HEK293T (cell line): ENCODE data around the gene WDFY1.

Source experiments
- FOXA1 ChIP-seq: fragments of 450-650 bp; IDR thresholded peaks from 2 replicates; pipeline ENCODE4 v1.6.1; 2016; ENCODE audit warnings: mild to moderate bottlenecking
- L3MBTL2 ChIP-seq: fragments of 450-650 bp; conservative IDR thresholded peaks from 2 replicates; pipeline ENCODE4 v1.6.1; 2016; ENCODE audit warnings: mild to moderate bottlenecking
- SUZ12 ChIP-seq: fragments of 450-650 bp; IDR thresholded peaks from 2 replicates; pipeline ENCODE4 v1.6.1; 2016; ENCODE audit warnings: mild to moderate bottlenecking

DNA sequence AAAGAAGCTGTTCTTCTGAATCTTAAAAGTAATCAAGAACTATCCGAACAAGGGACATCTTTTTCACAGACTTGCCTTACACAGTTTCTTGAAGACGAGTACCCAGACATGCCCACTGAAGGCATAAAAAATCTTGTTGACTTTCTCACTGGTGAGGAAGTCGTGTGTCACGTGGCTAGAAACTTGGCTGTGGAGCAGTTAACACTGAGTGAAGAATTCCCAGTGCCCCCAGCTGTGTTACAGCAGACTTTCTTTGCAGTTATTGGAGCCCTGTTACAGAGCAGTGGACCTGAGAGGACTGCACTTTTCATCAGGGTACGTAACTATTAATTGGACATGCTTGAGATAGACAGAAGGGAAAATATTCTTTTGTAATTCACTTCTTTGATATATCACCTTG lies 14.6 kb upstream of the WDFY1 start:
- TF ChIP-seq FOXA1 (no peak), L3MBTL2 (no peak), SUZ12 (no peak)
